GM23248 (cell line): ENCODE data around the gene WDR88. TPM values are rescaled to one million over a fixed set of nuclear protein-coding genes. Genes with fewer than 3 reads are reported as not detected.
"Not testable (repeated sequence)": the region's sequence is repeated elsewhere in the genome, so short reads cannot be mapped to it uniquely, and the experiment has no call there.

ENCODE experiments used
- DNase-seq: peaks from one replicate; pipeline ENCODE4 v3.0.0-alpha.2; 2015
- H2AFZ ChIP-seq: fragments of 200-600 bp; sonication (generic); 2 replicates; pipeline ENCODE4 v1.6.1; 2016; ENCODE audit warnings: antibody characterized with exemption
- H3F3A ChIP-seq: fragments of 200-600 bp; sonication (generic); 2 replicates; pipeline ENCODE4 v1.6.1; 2016; ENCODE audit warnings: mild to moderate bottlenecking, antibody characterized with exemption, mixed run types; ENCODE audit not compliant: insufficient read depth
- H3K27ac ChIP-seq: fragments of 200-600 bp; sonication (generic); 2 replicates; pipeline ENCODE4 v1.5.1; 2016; ENCODE audit warnings: mild to moderate bottlenecking
- H3K27me3 ChIP-seq: fragments of 200-600 bp; sonication (generic); replicated peaks from 2 replicates; pipeline ENCODE4 v1.6.1; 2016; ENCODE audit warnings: mild to moderate bottlenecking; ENCODE audit not compliant: insufficient read depth
- H3K36me3 ChIP-seq: fragments of 200-600 bp; sonication (generic); 2 replicates; pipeline ENCODE4 v1.6.1; 2016; ENCODE audit warnings: low read depth, mild to moderate bottlenecking
- H3K4me1 ChIP-seq: fragments of 200-600 bp; sonication (generic); 2 replicates; pipeline ENCODE4 v1.6.1; 2016; ENCODE audit warnings: mild to moderate bottlenecking; ENCODE audit not compliant: insufficient read depth
- H3K4me2 ChIP-seq: fragments of 200-600 bp; sonication (generic); one replicate; pipeline ENCODE4 v1.6.1; 2016; ENCODE audit warnings: mild to moderate bottlenecking; ENCODE audit not compliant: unreplicated experiment
- H3K4me3 ChIP-seq: fragments of 200-600 bp; sonication (generic); 2 replicates; pipeline ENCODE4 v1.5.1; 2016; ENCODE audit warnings: mild to moderate bottlenecking
- H3K79me2 ChIP-seq: fragments of 200-600 bp; sonication (generic); 2 replicates; pipeline ENCODE4 v1.6.1; 2016; ENCODE audit warnings: mild to moderate bottlenecking; ENCODE audit not compliant: insufficient read depth
- H3K9ac ChIP-seq: fragments of 200-600 bp; sonication (generic); 2 replicates; pipeline ENCODE4 v1.6.1; 2016; ENCODE audit warnings: mild to moderate bottlenecking
- H3K9me2 ChIP-seq: fragments of 200-600 bp; sonication (generic); 2 replicates; pipeline ENCODE4 v1.6.1; 2016; ENCODE audit warnings: mixed run types, mild to moderate bottlenecking, moderate library complexity; ENCODE audit not compliant: insufficient read depth
- H3K9me3 ChIP-seq: fragments of 200-600 bp; sonication (generic); one replicate; pipeline ENCODE4 v1.6.1; 2017; ENCODE audit warnings: low read depth
- H4K20me1 ChIP-seq: fragments of 200-600 bp; sonication (generic); 2 replicates; pipeline ENCODE4 v1.6.0; 2016; ENCODE audit not compliant: insufficient read depth
- EZH2 ChIP-seq: fragments of 200-600 bp; sonication (generic); IDR thresholded peaks from 2 replicates; pipeline ENCODE4 v1.6.1; 2018; ENCODE audit warnings: antibody characterized with exemption, mild to moderate bottlenecking; ENCODE audit not compliant: insufficient read depth, poor library complexity, severe bottlenecking
- EZH2phosphoT487 ChIP-seq: fragments of 200-600 bp; sonication (generic); IDR thresholded peaks from 2 replicates; pipeline ENCODE4 v1.6.1; 2018; ENCODE audit warnings: antibody characterized with exemption, moderate library complexity, mild to moderate bottlenecking, low read depth; ENCODE audit not compliant: insufficient read depth
- WGBS, 2 experiments: methylation state at CpG; one replicate each; pipeline ENCODE4 v1.1.6; 2015 to 2017; ENCODE audit warnings: low lambda C conversion rate in 2 of 2, low coverage in 1 of 2; ENCODE audit errors: missing lambda C conversion rate in 2 of 2; 5-methylcytosine and 5-hydroxymethylcytosine counted together
- in situ Hi-C: fragments of 300-500 bp; cut with MboI; formaldehyde crosslinking; loops from 2 replicates; pipeline ENCODE4 v1.15.0; 2020
- polyA plus RNA-seq: library from polyadenylated mRNA; unstranded; fragments of >200 nt; fragmentation: Nextera tagmentation; extraction: Ambion mirVana; gene quantifications from 2 replicates; pipeline ENCODE4 v1.2.1, GENCODE V29; 2016
- total RNA-seq: library from RNA; depleted of rRNA; stranded (reverse); fragments of >200 nt; shearing (Covaris generic); gene quantifications from 2 replicates; pipeline ENCODE4 v1.2.3, GENCODE V29; 2014; rRNA removed

WDR88 gene
- total and polyA plus RNA-seq, 2 experiments from 2014 or later, result 0.10 TPM; not detected in 1

DNA sequence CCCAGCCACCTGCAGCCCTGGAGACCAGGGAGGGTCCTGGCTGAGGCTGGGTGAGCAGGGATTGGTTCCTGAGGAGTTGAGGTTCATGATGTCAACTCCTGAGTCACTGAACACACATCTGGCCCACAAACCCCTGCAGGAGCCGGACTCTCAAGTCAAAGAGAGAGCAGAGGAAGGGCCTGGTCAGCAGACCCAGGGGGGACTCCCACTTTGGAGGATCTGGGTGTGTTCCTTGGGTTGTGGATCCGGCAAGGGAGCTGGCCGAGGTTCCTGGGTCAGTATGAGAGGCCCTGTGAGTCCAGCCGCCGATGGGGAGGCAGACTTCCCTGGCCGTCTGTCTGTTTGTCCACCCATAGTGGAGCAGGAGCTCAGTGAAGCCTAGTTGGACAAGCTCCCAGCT lies 89.7 kb downstream of the WDR88 start:
- Histone ChIP-seq H3K27ac (no peak overlapping the region), H3K36me3 (no peaks in the 10 kb centered on the region), H2AFZ (no peak overlapping the region), H3K4me1 (no peaks in the 10 kb centered on the region), H3K9ac (no peak overlapping the region), H3K79me2 (no peaks in the 10 kb centered on the region), H3K9me3 (no peaks in the 10 kb centered on the region), H3K4me2 (no peak overlapping the region), H3K4me3 (no peak overlapping the region), H3K9me2 (no peaks in the 10 kb centered on the region), H3K27me3 (peaks cover 23% of the 10 kb centered on the region), H4K20me1 (no peaks in the 10 kb centered on the region), H3F3A (no peaks in the 10 kb centered on the region)
- in situ Hi-C loops, result no loop called here
- WGBS, 2 experiments, result 50 to 62% methylated on average over 6 of the region's 6 CpGs
- DNase-seq, result peak; percentile 10
- no peak for TF ChIP-seq EZH2
- TF ChIP-seq EZH2phosphoT487, result no peak

DNA sequence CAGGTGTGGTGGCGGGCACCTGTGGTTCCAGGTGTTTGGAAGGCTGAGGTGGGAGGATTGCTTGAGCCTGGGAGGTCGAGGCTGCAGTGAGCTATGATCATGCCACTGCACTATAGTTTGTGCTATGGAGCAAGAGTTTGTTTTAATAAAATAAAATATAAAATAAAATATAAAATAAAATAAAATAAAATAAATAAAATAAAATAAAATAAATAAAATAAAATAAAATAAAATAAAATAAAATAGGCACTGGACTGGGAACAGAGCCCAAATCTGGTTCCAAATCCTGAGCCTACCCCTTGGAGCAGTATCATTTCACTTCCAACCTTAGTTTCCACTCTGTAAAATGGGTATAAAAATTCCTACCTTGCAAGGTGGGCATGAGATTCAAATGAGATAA lies 90.3 kb downstream of the WDR88 start:
- H4K20me1 ChIP-seq, H2AFZ ChIP-seq, H3K9me2 ChIP-seq, H3K36me3 ChIP-seq, H3K9me3 ChIP-seq, H3K9ac ChIP-seq, H3K4me1 ChIP-seq, H3K79me2 ChIP-seq, H3K27ac ChIP-seq, H3K4me2 ChIP-seq, H3F3A ChIP-seq, H3K4me3 ChIP-seq, DNase-seq, in situ Hi-C loops: not testable (repeated sequence)
- 64 to 67% methylated on average over 2 of the region's 2 CpGs for WGBS, 2 experiments
- peaks cover 26% of the 10 kb centered on the region for H3K27me3 ChIP-seq

DNA sequence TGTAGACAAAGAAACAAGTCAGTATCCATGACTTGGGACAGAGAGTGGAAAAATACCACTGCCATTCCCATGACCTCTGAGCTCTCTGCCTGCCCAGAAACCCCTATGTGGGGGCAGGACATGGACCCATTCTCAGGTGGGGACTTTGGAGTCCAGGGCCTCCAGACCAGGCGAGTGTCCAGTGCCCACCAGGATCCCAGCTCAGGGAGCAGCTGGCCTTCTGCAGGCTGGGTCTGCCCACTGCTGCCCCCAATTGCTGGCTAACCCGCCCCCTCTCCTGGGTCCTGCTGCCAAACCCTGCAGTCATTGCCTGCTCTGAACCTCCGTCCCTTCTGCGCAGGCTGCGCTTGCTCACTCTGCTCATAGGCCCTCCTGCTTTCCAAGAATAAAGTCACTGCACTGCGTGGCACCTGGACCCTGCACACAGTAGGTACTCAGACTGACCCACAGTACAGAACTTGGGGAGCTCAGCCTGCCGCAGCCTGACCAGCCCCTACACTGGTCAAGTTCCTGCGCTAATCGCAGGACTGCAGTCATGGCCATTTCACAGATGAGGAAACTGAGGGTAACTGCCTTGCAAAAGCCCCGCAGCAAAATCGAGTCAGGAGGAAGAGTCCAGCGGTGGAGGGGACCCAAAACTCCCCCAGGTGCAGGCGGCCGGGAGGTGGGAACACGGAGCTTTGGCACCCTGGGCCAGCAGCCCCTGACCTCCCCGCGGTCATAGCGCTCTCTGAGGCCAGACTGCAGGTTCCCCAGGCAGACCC lies 93.0 kb downstream of the WDR88 start:
- no peak overlapping the region for H3K9ac ChIP-seq
- in situ Hi-C loops, result no loop called here
- TF ChIP-seq EZH2 (no peak), EZH2phosphoT487 (no peak)
- H3K27me3 ChIP-seq, result peaks cover 42% of the 10 kb centered on the region
- H3K9me2 ChIP-seq, result no peaks in the 10 kb centered on the region
- no peaks in the 10 kb centered on the region for H3K36me3 ChIP-seq
- H3F3A ChIP-seq, result no peaks in the 10 kb centered on the region
- H3K9me3 ChIP-seq, result no peaks in the 10 kb centered on the region
- 55 to 60% methylated on average over 15 to 18 of the region's 18 CpGs for WGBS, 2 experiments
- H3K79me2 ChIP-seq, result no peaks in the 10 kb centered on the region
- H3K4me3 ChIP-seq, result no peak overlapping the region
- no peaks in the 10 kb centered on the region for H3K4me1 ChIP-seq
- DNase-seq, result no peak
- no peak overlapping the region for H2AFZ ChIP-seq
- H4K20me1 ChIP-seq, result no peaks in the 10 kb centered on the region
- no peak overlapping the region for H3K4me2 ChIP-seq
- H3K27ac ChIP-seq, result no peak overlapping the region

Other genes starting within 250 kb of the WDR88 start
- gene CEP89, start 160.2 kb upstream of the WDR88 start, total RNA-seq, result 11.5 and 17.1 TPM in 2 replicates
- gene CEP89, start 160.2 kb upstream of the WDR88 start, polyA plus RNA-seq, result 30.1 and 30.5 TPM in 2 replicates
- gene FAAP24, start 159.9 kb upstream of the WDR88 start, total RNA-seq, result 1.3 and 2.4 TPM in 2 replicates
- gene FAAP24, start 159.9 kb upstream of the WDR88 start, polyA plus RNA-seq, result 3.1 and 5.8 TPM in 2 replicates
- 1.3 and 4.8 TPM in 2 replicates for gene RHPN2, start 67.2 kb upstream of the WDR88 start, total RNA-seq
- 1.5 and 1.9 TPM in 2 replicates for gene RHPN2, start 67.2 kb upstream of the WDR88 start, polyA plus RNA-seq
- gene GPATCH1, start 50.9 kb upstream of the WDR88 start, total RNA-seq, result 3.8 and 5.1 TPM in 2 replicates
- 6.3 and 6.5 TPM in 2 replicates for gene GPATCH1, start 50.9 kb upstream of the WDR88 start, polyA plus RNA-seq
- gene LRP3, start 62.2 kb downstream of the WDR88 start, total RNA-seq, result 58.3 and 59.9 TPM in 2 replicates
- 2.9 TPM in 2 replicates for gene LRP3, start 62.2 kb downstream of the WDR88 start, polyA plus RNA-seq
- gene SLC7A10, start 93.7 kb downstream of the WDR88 start, total RNA-seq, result not detected in 2 replicates
- not detected in 2 replicates for gene SLC7A10, start 93.7 kb downstream of the WDR88 start, polyA plus RNA-seq
- gene CEBPA, start 170.4 kb downstream of the WDR88 start, total RNA-seq, result 0.22 and 0.63 TPM in 2 replicates
- not detected in 2 replicates for gene CEBPA, start 170.4 kb downstream of the WDR88 start, polyA plus RNA-seq
- 33.4 and 36.2 TPM in 2 replicates for gene CEBPG, start 241.6 kb downstream of the WDR88 start, total RNA-seq
- 27.4 and 27.6 TPM in 2 replicates for gene CEBPG, start 241.6 kb downstream of the WDR88 start, polyA plus RNA-seq